Transverse colon (tissue), 4 donors: ENCODE data around the gene ADNP. TPM values are rescaled to one million over a fixed set of nuclear protein-coding genes. Genes with fewer than 3 reads are reported as not detected.

Experiments
- DNase-seq: peaks from one replicate; pipeline ENCODE4 v3.0.0-alpha.2; 2019
- H3K27ac ChIP-seq, 4 donors: fragments of 200-600 bp; sonication (generic); 2 replicates each; pipeline ENCODE4 v1.5.1; 2016 to 2018; ENCODE audit warnings: inconsistent platforms in 4 of 4
- H3K27me3 ChIP-seq: fragments of 200-600 bp; sonication (generic); 2 replicates; pipeline ENCODE4 v1.5.1; 2017; ENCODE audit warnings: inconsistent platforms
- H3K36me3 ChIP-seq, 4 donors: fragments of 200-600 bp; sonication (generic); 2 replicates each; pipeline ENCODE4 v1.5.1; 2017 to 2019; ENCODE audit warnings: inconsistent platforms in 4 of 4
- H3K4me1 ChIP-seq, 4 donors: fragments of 200-600 bp; sonication (generic); 2 replicates each; pipeline ENCODE4 v1.5.1; 2017 to 2020; ENCODE audit warnings: inconsistent platforms in 4 of 4
- H3K4me3 ChIP-seq, 4 donors: fragments of 200-600 bp; sonication (generic); 1 replicate in 1 of 4; 2 replicates in 3 of 4; pipeline versions ENCODE4 v1.5.1 to v1.6.1; 2017 to 2019; ENCODE audit warnings: inconsistent platforms in 4 of 4
- H3K9me3 ChIP-seq, 2 donors: fragments of 200-600 bp; sonication (generic); 2 replicates each; pipeline ENCODE4 v1.5.1; 2017 to 2019; ENCODE audit warnings: inconsistent platforms in 2 of 2
- CTCF ChIP-seq, 5 experiments: fragments of 200-600 bp in 3 of 5; fragments of 450-650 bp in 2 of 5; sonication (generic) in 3 of 5; IDR thresholded peaks; 1 replicate in 2 of 5; 2 replicates in 3 of 5; pipeline ENCODE4 v1.5.1; 2016 to 2017; ENCODE audit warnings: antibody characterized with exemption in 5 of 5, inconsistent platforms in 3 of 5, mild to moderate bottlenecking in 2 of 5, moderate library complexity in 1 of 5
- EP300 ChIP-seq: sonication (generic); formaldehyde crosslinking; IDR thresholded peaks from one replicate; pipeline ENCODE4 v1.6.1; 2017; ENCODE audit warnings: antibody characterized with exemption, low read depth
- POLR2A ChIP-seq: fragments of 450-650 bp; IDR thresholded peaks from one replicate; pipeline ENCODE4 v1.6.1; 2016; ENCODE audit warnings: antibody characterized with exemption, mild to moderate bottlenecking, moderate library complexity
- POLR2AphosphoS5 ChIP-seq, 3 donors: sonication (generic); formaldehyde crosslinking; IDR thresholded peaks; one replicate each; pipeline ENCODE4 v1.6.1; 2016; ENCODE audit warnings: antibody characterized with exemption in 3 of 3
- WGBS, 2 donors: methylation state at CpG; one replicate each; pipeline ENCODE4 v1.1.5; 2018; ENCODE audit warnings: low coverage in 1 of 2; 5-methylcytosine and 5-hydroxymethylcytosine counted together
- in situ Hi-C, 4 donors: fragments of 200-750 bp; cut with MboI; loops; one replicate each; pipeline versions ENCODE4 v1.15.0 to v1.15.1; 2017; ENCODE audit warnings: low sequenced_read_pairs in 3 of 4, low pct_ligation_motif_present in 1 of 4, low pct_unique_long_range_greater_than_20kb in 1 of 4
- intact Hi-C: fragments of 100-400 bp; cut with DNase I; formaldehyde crosslinking; loops from one replicate; pipeline ENCODE4 v1.15.1; 2023; ENCODE audit warnings: low total_unique reads
- total RNA-seq, 4 donors: library from RNA; depleted of rRNA; stranded (reverse); fragments of >200 nt; gene quantifications; one replicate each; pipeline ENCODE4 v1.1.0, GENCODE V29; 2016

ADNP gene
- total RNA-seq, 4 donors from 2014 or later = 34.8 to 65.7 (median 42.5) TPM

DNA sequence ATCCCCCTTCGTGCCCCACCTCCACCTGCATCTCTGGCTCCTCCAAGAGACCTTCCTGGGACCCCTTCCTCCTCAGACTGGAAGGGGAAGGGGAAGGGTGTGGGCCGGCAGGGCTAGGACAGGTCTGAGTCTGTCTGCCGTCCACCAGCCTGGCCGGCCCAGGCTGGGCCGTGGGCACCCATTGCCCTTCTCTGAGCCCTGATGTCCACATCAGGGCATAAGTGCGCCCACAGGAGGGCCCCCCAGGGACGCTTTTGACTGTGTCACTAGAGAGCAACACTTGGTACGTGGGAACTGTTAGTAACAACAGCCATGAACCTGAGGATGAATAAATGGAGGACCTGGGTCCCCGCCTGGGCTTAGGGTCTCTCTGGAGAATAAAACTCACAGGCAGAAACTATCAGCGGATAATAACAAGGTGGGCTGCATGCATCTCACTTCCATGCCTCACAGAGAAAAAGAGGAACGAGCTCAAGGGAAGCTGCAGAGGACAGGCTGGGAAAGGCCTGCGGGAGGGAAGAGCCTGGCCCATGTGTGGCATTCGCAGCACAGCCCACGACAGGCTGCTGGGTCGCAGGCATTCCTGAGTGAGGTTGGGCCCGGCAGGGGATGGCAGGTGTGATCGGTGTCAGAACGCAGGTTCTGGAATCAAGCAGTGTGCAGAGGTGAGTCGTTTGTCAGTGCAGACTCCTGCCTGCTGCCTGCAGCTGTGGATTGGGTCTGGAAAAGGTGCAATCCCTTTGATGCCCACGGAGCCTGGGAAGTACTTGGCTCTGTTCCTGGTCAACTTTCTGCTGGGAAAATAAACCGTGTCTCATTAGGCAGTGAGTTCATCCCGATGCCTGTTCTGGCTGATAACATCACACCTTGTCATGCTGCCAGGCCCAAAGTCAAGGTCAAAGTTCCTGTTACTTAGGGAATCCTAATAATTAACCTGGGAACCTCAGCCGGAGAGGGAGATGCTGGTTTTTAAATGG is 75.5 kb downstream of the ADNP start:
- intact Hi-C loops (no loop called here), in situ Hi-C loops (no loop called here)
- Histone ChIP-seq H3K4me1 (no peaks in the 10 kb centered on the region), H3K27me3 (no peaks in the 10 kb centered on the region), H3K36me3 (no peaks in the 10 kb centered on the region), H3K27ac (no peak overlapping the region), H3K9me3 (no peaks in the 10 kb centered on the region), H3K4me3 (no peak overlapping the region)
- WGBS, 2 donors = 69 to 100% methylated on average over 1 to 22 of the region's 23 CpGs
- DNase-seq = no peak
- TF ChIP-seq POLR2A (no peak), POLR2AphosphoS5 (IDR thresholded peaks at IDR 0.05) (no peak), EP300 (no peak), CTCF (IDR thresholded peaks at IDR 0.05) (no peak)

GRCh38 chr20:50854506-50855249 is 76.6 kb downstream of the ADNP start:
- WGBS, 2 donors = 85% methylated on average over 18 of the region's 18 CpGs; no CpG with 5 or more reads in 1 of the 2 donors
- Histone ChIP-seq H3K36me3 (no peaks in the 10 kb centered on the region), H3K4me3 (no peak overlapping the region), H3K4me1 (no peaks in the 10 kb centered on the region), H3K27ac (no peak overlapping the region), H3K9me3 (no peaks in the 10 kb centered on the region), H3K27me3 (no peaks in the 10 kb centered on the region)
- intact Hi-C loops = no loop called here
- in situ Hi-C loops = no loop called here
- no peak for TF ChIP-seq EP300
- TF ChIP-seq POLR2A = no peak
- TF ChIP-seq POLR2AphosphoS5 (IDR thresholded peaks at IDR 0.05) = no peak
- no peak for DNase-seq

GRCh38 chr20:50852085-50852484 is 79.2 kb downstream of the ADNP start:
- 93 to 100% methylated on average over 3 to 9 of the region's 9 CpGs for WGBS, 2 donors
- intact Hi-C loops = no loop called here
- in situ Hi-C loops = no loop called here
- Histone ChIP-seq H3K27ac (no peak overlapping the region), H3K4me3 (no peak overlapping the region), H3K27me3 (no peaks in the 10 kb centered on the region), H3K36me3 (no peaks in the 10 kb centered on the region), H3K9me3 (no peaks in the 10 kb centered on the region), H3K4me1 (peaks cover 0 to 13% (median 11%) of the 10 kb centered on the region in 4 donors)
- no peak for DNase-seq
- no peak for TF ChIP-seq POLR2A
- no peak for TF ChIP-seq CTCF (IDR thresholded peaks at IDR 0.05)
- no peak for TF ChIP-seq EP300
- TF ChIP-seq POLR2AphosphoS5 (IDR thresholded peaks at IDR 0.05) = no peak

- TF ChIP-seq CTCF (IDR thresholded peaks at IDR 0.05) (no peak), EP300 (no peak), POLR2A (no peak), POLR2AphosphoS5 (IDR thresholded peaks at IDR 0.05) (no peak)
- intact Hi-C loops = no loop called here
- Histone ChIP-seq H3K4me3 (no peak overlapping the region), H3K9me3 (no peaks in the 10 kb centered on the region), H3K36me3 (no peaks in the 10 kb centered on the region), H3K27ac (no peak overlapping the region), H3K27me3 (no peaks in the 10 kb centered on the region), H3K4me1 (peaks cover 0 to 13% (median 11%) of the 10 kb centered on the region in 4 donors)
- in situ Hi-C loops = no loop called here
- WGBS, 2 donors = 50% methylated on average over 12 of the region's 13 CpGs; no CpG with 5 or more reads in 1 of the 2 donors
- peak; percentile 22 for DNase-seq
These were observed 80.4 kb downstream of the ADNP start for GRCh38 chr20:50850721-50851286.
